Thyroid gland (tissue), 4 donors: ENCODE measurements around the gene RAC2. TPM values are rescaled to one million over a fixed set of nuclear protein-coding genes. Genes with fewer than 3 reads are reported as not detected.

Experiments used
- DNase-seq, 2 donors: peaks; one replicate each; pipeline ENCODE4 v3.0.0-alpha.2; 2019
- H3K27ac ChIP-seq, 3 donors: fragments of 200-600 bp; sonication (generic); 1 replicate in 2 of 3; 2 replicates in 1 of 3; pipeline ENCODE4 v1.5.1; 2016 to 2019; ENCODE audit warnings: mild to moderate bottlenecking in 1 of 3, moderate library complexity in 1 of 3
- H3K27me3 ChIP-seq: fragments of 200-600 bp; sonication (generic); one replicate; pipeline ENCODE4 v1.5.1; 2019
- H3K36me3 ChIP-seq, 2 donors: fragments of 200-600 bp; sonication (generic); one replicate each; pipeline ENCODE4 v1.5.1; 2016 to 2019
- H3K4me1 ChIP-seq, 2 donors: fragments of 200-600 bp; sonication (generic); one replicate each; pipeline ENCODE4 v1.5.1; 2017 to 2019
- H3K4me3 ChIP-seq, 3 donors: fragments of 200-600 bp; sonication (generic); replicated peaks in 1 of 3; 1 replicate in 2 of 3; 2 replicates in 1 of 3; pipeline ENCODE4 v1.5.1; 2016; ENCODE audit warnings: mild to moderate bottlenecking in 1 of 3
- H3K9me3 ChIP-seq: fragments of 200-600 bp; sonication (generic); one replicate; pipeline ENCODE4 v1.5.1; 2017
- POLR2A ChIP-seq, 2 donors: fragments of 450-650 bp; IDR thresholded peaks; one replicate each; pipeline ENCODE4 v1.6.1; 2017; ENCODE audit warnings: antibody characterized with exemption in 2 of 2, mild to moderate bottlenecking in 2 of 2, moderate library complexity in 1 of 2
- WGBS, 2 donors: methylation state at CpG; one replicate each; pipeline ENCODE4 v1.1.5; 2017; 5-methylcytosine and 5-hydroxymethylcytosine counted together
- intact Hi-C: fragments of 100-400 bp; cut with DNase I; formaldehyde crosslinking; loops from one replicate; pipeline ENCODE4 v1.15.1; 2023
- total RNA-seq, 4 donors: library from RNA; depleted of rRNA; stranded (reverse); fragments of >200 nt; gene quantifications; one replicate each; pipeline ENCODE4 v1.2.3, GENCODE V29; 2016
- TF ChIP-seq, protein P1 (sequence below), 6 experiments: fragments of 200-600 bp in 3 of 6; fragments of 450-650 bp in 3 of 6; sonication (generic) in 3 of 6; IDR thresholded peaks; one replicate each; pipeline ENCODE4 v1.5.1; 2016 to 2019; ENCODE audit warnings: antibody characterized with exemption in 6 of 6, mild to moderate bottlenecking in 2 of 6, inconsistent platforms in 1 of 6, moderate library complexity in 1 of 6

Gene RAC2
- total RNA-seq, 4 donors from 2014 or later, result 3.6 to 6.0 (median 4.6) TPM

DNA sequence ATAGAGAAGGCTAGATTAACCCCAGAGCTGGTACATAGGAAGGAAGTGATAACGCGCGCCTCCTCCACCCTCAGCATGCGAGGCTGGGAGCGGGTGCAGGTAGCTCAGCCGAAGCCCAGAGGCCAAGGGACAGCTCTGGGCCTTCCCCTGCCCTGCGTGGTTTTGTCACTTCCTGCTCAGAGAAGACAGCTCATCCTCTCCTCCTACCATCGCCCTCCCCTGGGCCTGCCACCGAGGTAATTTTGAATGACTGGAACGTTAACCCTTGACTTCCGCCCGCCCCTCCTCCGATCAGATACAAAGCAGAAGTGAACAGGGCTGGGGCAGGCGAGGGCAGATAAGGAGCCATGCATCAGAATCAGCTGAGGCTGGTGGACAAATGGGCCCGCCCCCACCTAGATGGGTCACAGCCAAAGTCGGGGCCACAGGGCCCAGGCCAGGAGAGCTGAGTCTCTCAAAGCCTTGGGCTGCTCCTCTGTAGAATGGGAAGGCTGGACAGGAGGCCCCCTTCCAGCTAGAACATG, 1.6 kb downstream of the RAC2 start:
- no peaks in the 10 kb centered on the region for H3K4me1 ChIP-seq
- TF ChIP-seq, protein P1, sequence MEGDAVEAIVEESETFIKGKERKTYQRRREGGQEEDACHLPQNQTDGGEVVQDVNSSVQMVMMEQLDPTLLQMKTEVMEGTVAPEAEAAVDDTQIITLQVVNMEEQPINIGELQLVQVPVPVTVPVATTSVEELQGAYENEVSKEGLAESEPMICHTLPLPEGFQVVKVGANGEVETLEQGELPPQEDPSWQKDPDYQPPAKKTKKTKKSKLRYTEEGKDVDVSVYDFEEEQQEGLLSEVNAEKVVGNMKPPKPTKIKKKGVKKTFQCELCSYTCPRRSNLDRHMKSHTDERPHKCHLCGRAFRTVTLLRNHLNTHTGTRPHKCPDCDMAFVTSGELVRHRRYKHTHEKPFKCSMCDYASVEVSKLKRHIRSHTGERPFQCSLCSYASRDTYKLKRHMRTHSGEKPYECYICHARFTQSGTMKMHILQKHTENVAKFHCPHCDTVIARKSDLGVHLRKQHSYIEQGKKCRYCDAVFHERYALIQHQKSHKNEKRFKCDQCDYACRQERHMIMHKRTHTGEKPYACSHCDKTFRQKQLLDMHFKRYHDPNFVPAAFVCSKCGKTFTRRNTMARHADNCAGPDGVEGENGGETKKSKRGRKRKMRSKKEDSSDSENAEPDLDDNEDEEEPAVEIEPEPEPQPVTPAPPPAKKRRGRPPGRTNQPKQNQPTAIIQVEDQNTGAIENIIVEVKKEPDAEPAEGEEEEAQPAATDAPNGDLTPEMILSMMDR (IDR thresholded peaks at IDR 0.05), result no peak
- TF ChIP-seq POLR2A (IDR thresholded peaks at IDR 0.05), result no peak
- intact Hi-C loops, result no loop called here
- DNase-seq, result peak; percentile 14 to 36
- no peaks in the 10 kb centered on the region for H3K36me3 ChIP-seq
- no peak overlapping the region for H3K27ac ChIP-seq
- no peak overlapping the region for H3K4me3 ChIP-seq
- H3K9me3 ChIP-seq, result no peaks in the 10 kb centered on the region
- no peaks in the 10 kb centered on the region for H3K27me3 ChIP-seq
- WGBS, 2 donors, result 53 to 62% methylated on average over 15 to 16 of the region's 16 CpGs

DNA sequence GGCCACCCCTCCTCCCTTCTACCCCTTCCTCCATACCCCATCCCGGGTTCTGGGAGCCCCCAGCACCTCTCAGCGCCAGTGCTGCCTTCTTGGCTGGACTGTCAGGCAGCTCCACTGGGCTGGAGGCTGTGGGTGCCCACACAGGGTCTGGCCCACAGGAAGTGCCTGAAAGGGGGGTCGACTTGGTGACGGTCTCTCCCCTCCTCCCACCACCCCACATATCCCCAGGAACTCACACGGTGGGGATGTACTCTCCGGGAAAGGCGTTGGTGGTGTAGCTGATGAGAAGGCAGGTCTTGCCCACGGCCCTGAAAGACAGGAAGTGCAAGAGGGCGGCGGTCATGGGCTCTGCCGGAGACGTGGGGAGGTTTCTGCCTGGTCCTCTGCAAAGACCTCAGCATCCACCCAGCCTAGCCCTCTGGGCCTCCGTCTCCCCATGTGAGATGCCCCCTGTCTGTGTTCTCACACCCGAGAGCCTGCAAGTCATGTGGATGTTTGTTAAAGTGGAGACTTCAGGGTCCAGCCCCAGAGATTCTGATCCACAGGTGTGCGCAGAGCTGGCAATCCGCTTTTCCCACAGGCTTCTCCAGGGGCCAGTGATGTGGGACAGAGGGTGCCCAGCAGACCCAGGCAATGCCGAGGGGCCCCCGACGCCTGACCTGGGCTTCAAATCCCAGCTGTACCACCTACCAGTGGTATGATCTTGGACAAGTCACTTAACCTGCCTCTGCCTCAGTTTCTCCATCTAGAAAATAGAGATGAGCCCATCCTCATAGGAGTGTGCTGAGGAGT, 2.5 kb downstream of the RAC2 start:
- WGBS, 2 donors, result 57 to 62% methylated on average over 14 to 15 of the region's 19 CpGs
- intact Hi-C loops, result no loop called here
- no peak for DNase-seq
- H3K27ac ChIP-seq, result no peak overlapping the region
- H3K4me3 ChIP-seq, result no peak overlapping the region
- H3K36me3 ChIP-seq, result no peaks in the 10 kb centered on the region
- TF ChIP-seq POLR2A (IDR thresholded peaks at IDR 0.05), result no peak
- TF ChIP-seq, protein P1 (IDR thresholded peaks at IDR 0.05), result no peak
- no peaks in the 10 kb centered on the region for H3K9me3 ChIP-seq
- no peaks in the 10 kb centered on the region for H3K27me3 ChIP-seq
- H3K4me1 ChIP-seq, result no peaks in the 10 kb centered on the region

DNA sequence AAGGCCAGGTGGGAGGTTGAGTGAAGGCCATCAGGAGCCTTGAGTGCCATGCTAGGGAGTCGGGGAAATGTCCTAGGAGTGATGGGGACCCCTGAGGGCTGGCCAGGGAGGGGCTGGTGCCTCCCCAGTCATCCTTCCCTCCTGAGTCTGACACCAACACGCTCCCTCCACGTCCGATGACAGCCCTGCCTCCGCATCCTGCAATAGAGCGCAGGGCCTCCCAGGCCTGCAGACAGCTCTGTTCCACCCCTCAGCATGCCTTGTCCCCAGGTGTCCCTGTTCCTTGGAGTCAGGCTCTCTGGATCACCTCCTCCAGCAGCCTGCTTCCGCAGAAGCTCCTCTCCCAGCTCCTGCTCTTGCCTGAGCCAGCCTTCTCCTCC, 3.1 kb downstream of the RAC2 start:
- Histone ChIP-seq H3K27ac (no peak overlapping the region), H3K27me3 (no peaks in the 10 kb centered on the region), H3K4me3 (no peak overlapping the region), H3K4me1 (no peaks in the 10 kb centered on the region), H3K9me3 (no peaks in the 10 kb centered on the region), H3K36me3 (no peaks in the 10 kb centered on the region)
- DNase-seq, result no peak
- TF ChIP-seq, protein P1 (IDR thresholded peaks at IDR 0.05), result no peak
- TF ChIP-seq POLR2A (IDR thresholded peaks at IDR 0.05), result no peak
- 69 to 84% methylated on average over 7 of the region's 7 CpGs for WGBS, 2 donors
- intact Hi-C loops, result no loop called here

DNA sequence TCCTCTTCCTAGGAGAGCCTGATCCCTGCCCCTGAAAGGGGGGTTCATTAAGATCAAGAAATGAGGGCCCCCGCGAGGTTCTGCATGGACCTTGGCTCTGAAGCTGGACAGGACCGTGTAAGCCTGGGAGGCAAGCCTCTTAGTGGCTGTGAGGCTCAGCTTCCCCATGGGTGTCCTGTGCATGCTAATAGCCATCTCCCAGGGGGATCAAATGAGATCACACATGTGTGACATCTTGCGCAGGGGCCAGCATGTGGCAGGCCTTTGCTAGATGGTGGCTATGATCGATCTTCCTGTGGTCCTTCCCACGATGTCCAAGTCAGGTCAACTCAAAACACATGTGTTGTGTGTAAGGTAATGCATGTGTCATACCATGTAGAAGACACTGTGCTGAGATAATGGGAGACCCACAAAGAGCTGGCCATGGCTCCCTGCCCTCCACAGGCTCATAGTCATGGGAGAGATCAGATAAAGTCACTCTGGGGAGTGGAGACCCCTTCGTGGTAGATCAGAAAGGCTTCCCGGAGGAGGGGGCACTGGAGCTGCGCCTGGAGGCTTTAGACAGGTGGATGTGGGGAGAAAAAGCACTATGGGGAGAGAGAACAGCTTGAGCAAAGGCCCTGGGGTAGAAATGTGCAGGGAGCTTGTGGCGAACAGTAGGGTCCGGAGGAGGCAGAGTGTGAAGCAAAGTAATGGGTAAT, 3.7 kb downstream of the RAC2 start:
- H3K4me3 ChIP-seq, result no peak overlapping the region
- H3K4me1 ChIP-seq, result no peaks in the 10 kb centered on the region
- no peak overlapping the region for H3K27ac ChIP-seq
- 76 to 94% methylated on average over 10 of the region's 11 CpGs for WGBS, 2 donors
- DNase-seq, result no peak
- H3K27me3 ChIP-seq, result no peaks in the 10 kb centered on the region
- TF ChIP-seq POLR2A (IDR thresholded peaks at IDR 0.05), result no peak
- TF ChIP-seq, protein P1 (IDR thresholded peaks at IDR 0.05), result no peak
- no peaks in the 10 kb centered on the region for H3K9me3 ChIP-seq
- intact Hi-C loops, result no loop called here
- H3K36me3 ChIP-seq, result no peaks in the 10 kb centered on the region
